Measurements from ENCODE around the gene FANCM.
"Not testable (repeated sequence)": the region's sequence is repeated elsewhere in the genome, so short reads cannot be mapped to it uniquely, and the experiment has no call there.

Gene FANCM

GRCh38 chr14:45135659-45136395 is at the start of gene FANCM:
Gene FANCM (plus strand): TSS chr14:45135930. CDS start chr14:45136032, 102 bp downstream.
- DNase-seq: peak; percentile 54 to 73 (median 60)

- no peak for DNase-seq
Measured at GRCh38 chr14:45089813-45090212, 45.9 kb upstream of the FANCM start.

GRCh38 chr14:45091710-45092109 is 44.0 kb upstream of the FANCM start:
- no peak for DNase-seq

GRCh38 chr14:45094275-45094674 is 41.5 kb upstream of the FANCM start:
- DNase-seq: no peak

- no peak for DNase-seq
Measured at GRCh38 chr14:45095143-45095542, 40.6 kb upstream of the FANCM start.

- DNase-seq: no peak
Measured at GRCh38 chr14:45096218-45096617, 39.5 kb upstream of the FANCM start.

GRCh38 chr14:45103806-45104205 is 31.9 kb upstream of the FANCM start:
- no peak for DNase-seq

- no peak for DNase-seq
Measured at GRCh38 chr14:45104561-45104960, 31.2 kb upstream of the FANCM start.

GRCh38 chr14:45112896-45113781 is 22.6 kb upstream of the FANCM start:
- no peak for DNase-seq

GRCh38 chr14:45114327-45114726 is 21.4 kb upstream of the FANCM start:
- no peak for DNase-seq

GRCh38 chr14:45118594-45118993 is 17.1 kb upstream of the FANCM start:
- no peak for DNase-seq

- DNase-seq: no peak
Measured at GRCh38 chr14:45120096-45120495, 15.6 kb upstream of the FANCM start.

GRCh38 chr14:45123271-45123670 is 12.5 kb upstream of the FANCM start:
- no peak for DNase-seq

- no peak for DNase-seq
Measured at GRCh38 chr14:45125754-45126153, 10.0 kb upstream of the FANCM start.

GRCh38 chr14:45128963-45129629 is 6.6 kb upstream of the FANCM start:
- no peak for DNase-seq

- DNase-seq: no peak
Measured at GRCh38 chr14:45133683-45134050, 2.1 kb upstream of the FANCM start.

- DNase-seq: peak; percentile 85 to 94 (median 88)
Measured at GRCh38 chr14:45134051-45134958, 1.4 kb upstream of the FANCM start, which contains the start of gene FKBP3. Gene FKBP3 (minus strand): TSS chr14:45134481. CDS start chr14:45134456, 25 bp downstream.

GRCh38 chr14:45135156-45135555 is 574 bp upstream of the FANCM start:
- no peak for DNase-seq

GRCh38 chr14:45136399-45136798 is 669 bp downstream of the FANCM start:
- DNase-seq: no peak

- no peak for DNase-seq
Measured at GRCh38 chr14:45140661-45141187, 5.0 kb downstream of the FANCM start.

GRCh38 chr14:45142083-45142482 is 6.4 kb downstream of the FANCM start:
- DNase-seq: not testable (repeated sequence)

GRCh38 chr14:45144658-45145057 is 8.9 kb downstream of the FANCM start:
- DNase-seq: no peak

Measured in activated naive CD4-positive, alpha-beta T cell (primary cell).